ENCODE data around the gene LIPK. TPM values are rescaled to one million over a fixed set of nuclear protein-coding genes. Genes with fewer than 3 reads are reported as not detected.

The LIPK gene
- total and polyA plus RNA-seq, 9 of the 15 experiments (the other 6 are each of a cell fraction or from before 2014, with no cell fraction given), result not detected

GRCh38 chr10:88756660-88757059 is 50.6 kb downstream of the LIPK start:
- Histone ChIP-seq H3K79me2 (ENCODE audit: control insufficient read depth, insufficient read depth, low read length) (no peaks in the 10 kb centered on the region), H3K27ac (ENCODE audit: extremely low read depth, low read depth, low read length) (no peak overlapping the region), H3K27me3 (ENCODE audit: control insufficient read depth in 2 of 2, insufficient read depth in 2 of 2, low read length in 2 of 2) (no peaks in the 10 kb centered on the region), H3K4me2 (ENCODE audit: insufficient read depth, low read length) (no peak overlapping the region), H4K20me1 (replicated peaks; ENCODE audit: control insufficient read depth, insufficient read depth, low read length) (no peaks in the 10 kb centered on the region), H2AFZ (ENCODE audit: low read depth, low read length) (no peak overlapping the region), H3K36me3 (ENCODE audit: control insufficient read depth, insufficient read depth, low read length) (no peaks in the 10 kb centered on the region), H3K9ac (ENCODE audit: insufficient read depth in 1 of 2, low read depth in 2 of 2, low read length in 2 of 2) (no peak overlapping the region), H3K4me3 (no peak overlapping the region), H3K4me1 (replicated peaks in 1 of 2; ENCODE audit: control insufficient read depth in 2 of 2, insufficient read depth in 2 of 2, low read length in 2 of 2) (no peaks in the 10 kb centered on the region), H3K9me3 (replicated peaks; ENCODE audit: control insufficient read depth, insufficient read depth, low read depth, low read length) (no peaks in the 10 kb centered on the region), H3K9me1 (ENCODE audit: control insufficient read depth, insufficient read depth, low read length) (no peaks in the 10 kb centered on the region)
- in situ Hi-C loops (cut with MboI), result no loop called here
- ATAC-seq (no peak), DNase-seq (ENCODE audit: extremely low read depth in 1 of 4, low spot score in 3 of 4) (no peak), FAIRE-seq (no peak)
- intact Hi-C loops (cut with micrococcal nuclease), result no loop called here
- ChIA-PET POLR2A (no interaction called here), CTCF (ENCODE audit: low intra/inter-chr PET ratio) (no interaction called here)
- 0% methylated on average over 1 of the region's 1 CpG for WGBS (ENCODE audit: insufficient coverage, low coverage, missing lambda C conversion rate)
- BruUV-seq (replicated peaks), result no TSS peak
- TF ChIP-seq ZSCAN29 (IDR thresholded peaks at IDR 0.05), result no peak
- no peak for TF ChIP-seq FOXJ2 (tag; IDR thresholded peaks at IDR 0.05)
- TF ChIP-seq, protein P1, sequence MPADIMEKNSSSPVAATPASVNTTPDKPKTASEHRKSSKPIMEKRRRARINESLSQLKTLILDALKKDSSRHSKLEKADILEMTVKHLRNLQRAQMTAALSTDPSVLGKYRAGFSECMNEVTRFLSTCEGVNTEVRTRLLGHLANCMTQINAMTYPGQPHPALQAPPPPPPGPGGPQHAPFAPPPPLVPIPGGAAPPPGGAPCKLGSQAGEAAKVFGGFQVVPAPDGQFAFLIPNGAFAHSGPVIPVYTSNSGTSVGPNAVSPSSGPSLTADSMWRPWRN (IDR thresholded peaks at IDR 0.05; ENCODE audit: low read depth), result no peak
- TF ChIP-seq CSDE1 (IDR thresholded peaks at IDR 0.05), result no peak
- no peak for TF ChIP-seq THRAP3 (IDR thresholded peaks at IDR 0.05; ENCODE audit: borderline replicate concordance)
- no peak for TF ChIP-seq SRSF1 (IDR thresholded peaks at IDR 0.05; ENCODE audit: low read depth, low read length)
- TF ChIP-seq SMARCA5 (IDR thresholded peaks at IDR 0.05), result no peak
- no peak for TF ChIP-seq NRF1 (conservative IDR thresholded peaks at IDR 0.05 in 1 of 2, IDR thresholded peaks at IDR 0.05 in 1 of 2)
- TF ChIP-seq ZNF133 (CRISPR knock-in tag; IDR thresholded peaks at IDR 0.05), result no peak
- TF ChIP-seq RUNX1 (IDR thresholded peaks at IDR 0.05; ENCODE audit: low read depth), result no peak
- no peak for TF ChIP-seq ZNF23 (CRISPR knock-in tag; IDR thresholded peaks at IDR 0.05)
- TF ChIP-seq, protein P2, sequence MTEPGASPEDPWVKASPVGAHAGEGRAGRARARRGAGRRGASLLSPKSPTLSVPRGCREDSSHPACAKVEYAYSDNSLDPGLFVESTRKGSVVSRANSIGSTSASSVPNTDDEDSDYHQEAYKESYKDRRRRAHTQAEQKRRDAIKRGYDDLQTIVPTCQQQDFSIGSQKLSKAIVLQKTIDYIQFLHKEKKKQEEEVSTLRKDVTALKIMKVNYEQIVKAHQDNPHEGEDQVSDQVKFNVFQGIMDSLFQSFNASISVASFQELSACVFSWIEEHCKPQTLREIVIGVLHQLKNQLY (CRISPR knock-in tag; conservative IDR thresholded peaks at IDR 0.05), result no peak
- TF ChIP-seq ZNF583 (CRISPR knock-in tag; IDR thresholded peaks at IDR 0.05), result no peak
- no peak for TF ChIP-seq NEUROD1 (IDR thresholded peaks at IDR 0.05; ENCODE audit: borderline replicate concordance, low read depth, low read length, partially characterized antibody)
- no peak for TF ChIP-seq THAP12 (CRISPR knock-in tag; IDR thresholded peaks at IDR 0.05)
- no peak for TF ChIP-seq HBP1 (CRISPR knock-in tag; IDR thresholded peaks at IDR 0.05)
- TF ChIP-seq BRD9 (IDR thresholded peaks at IDR 0.05; ENCODE audit: low read depth, partially characterized antibody), result no peak

All from K562 (cell line).